Lower leg skin (tissue), 4 donors: ENCODE results near the gene NDRG3. TPM values are rescaled to one million over a fixed set of nuclear protein-coding genes. Genes with fewer than 3 reads are reported as not detected.
A peak's percentile ranks its signal among the peaks of the same experiment; 100 is the strongest.

Source experiments
- DNase-seq, 2 donors: peaks; one replicate each; pipeline ENCODE4 v3.0.0-alpha.2; 2019; ENCODE audit warnings: low spot score in 2 of 2
- H3K4me3 ChIP-seq: fragments of 200-600 bp; sonication (generic); 2 replicates; pipeline ENCODE4 v1.5.1; 2017; ENCODE audit warnings: mild to moderate bottlenecking, low read depth; ENCODE audit not compliant: poor library complexity, severe bottlenecking
- POLR2A ChIP-seq, 2 donors: fragments of 450-650 bp; IDR thresholded peaks; one replicate each; pipeline ENCODE4 v1.6.1; 2016 to 2017; ENCODE audit warnings: antibody characterized with exemption in 2 of 2, mild to moderate bottlenecking in 1 of 2, moderate library complexity in 1 of 2
- WGBS, 2 donors: methylation state at CpG; one replicate each; pipeline ENCODE4 v1.1.5; 2018; 5-methylcytosine and 5-hydroxymethylcytosine counted together
- intact Hi-C: fragments of 100-400 bp; cut with DNase I; formaldehyde crosslinking; loops from one replicate; pipeline ENCODE4 v1.15.0; 2023; ENCODE audit warnings: low total_unique reads
- total RNA-seq, 4 donors: library from RNA; depleted of rRNA; stranded (reverse); fragments of >200 nt; gene quantifications; one replicate each; pipeline ENCODE4 v1.1.0, GENCODE V29; 2016
- TF ChIP-seq, protein P1 (sequence below), 3 donors: fragments of 450-650 bp; IDR thresholded peaks; one replicate each; pipeline ENCODE4 v1.5.1; 2016; ENCODE audit warnings: antibody characterized with exemption in 3 of 3, mild to moderate bottlenecking in 3 of 3, moderate library complexity in 2 of 3

Gene NDRG3
- total RNA-seq, 4 donors from 2014 or later: 16.6 to 21.8 (median 19.8) TPM

DNA sequence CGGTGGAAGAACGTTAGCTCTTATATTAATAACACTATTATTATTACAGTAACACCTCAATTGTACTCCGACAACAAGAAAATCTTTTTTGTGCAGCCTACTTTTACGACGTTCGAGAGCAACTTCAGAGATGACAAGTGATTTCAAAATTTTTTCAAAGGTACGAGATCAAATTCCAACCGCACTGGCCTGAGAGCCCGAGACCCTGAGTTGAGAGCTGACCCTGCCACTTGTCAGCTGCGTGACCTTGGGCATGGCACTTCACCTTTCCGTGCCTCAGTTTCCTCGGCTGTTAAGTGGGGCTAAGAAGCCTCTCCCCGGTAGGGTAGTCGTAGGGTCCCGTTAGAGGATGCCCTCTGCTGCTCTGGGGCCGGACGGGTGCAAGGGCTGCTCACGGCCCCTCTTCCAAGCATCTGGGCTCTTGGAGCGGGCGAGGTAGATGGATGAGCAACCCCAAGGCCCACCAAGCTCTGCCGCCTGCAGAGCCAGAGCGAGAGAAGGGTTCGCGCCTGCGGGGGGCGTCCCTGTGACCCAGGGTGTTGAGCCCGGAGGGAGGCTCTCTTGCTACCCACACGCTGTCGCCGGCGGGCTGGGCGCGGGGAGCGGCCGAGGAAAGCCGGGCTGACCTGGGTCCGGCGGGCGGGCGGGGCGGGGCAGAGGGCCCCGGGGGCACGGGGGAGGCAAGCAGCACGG, 510 bp downstream of the NDRG3 start:
- intact Hi-C loops: no loop called here
- TF ChIP-seq, protein P1, sequence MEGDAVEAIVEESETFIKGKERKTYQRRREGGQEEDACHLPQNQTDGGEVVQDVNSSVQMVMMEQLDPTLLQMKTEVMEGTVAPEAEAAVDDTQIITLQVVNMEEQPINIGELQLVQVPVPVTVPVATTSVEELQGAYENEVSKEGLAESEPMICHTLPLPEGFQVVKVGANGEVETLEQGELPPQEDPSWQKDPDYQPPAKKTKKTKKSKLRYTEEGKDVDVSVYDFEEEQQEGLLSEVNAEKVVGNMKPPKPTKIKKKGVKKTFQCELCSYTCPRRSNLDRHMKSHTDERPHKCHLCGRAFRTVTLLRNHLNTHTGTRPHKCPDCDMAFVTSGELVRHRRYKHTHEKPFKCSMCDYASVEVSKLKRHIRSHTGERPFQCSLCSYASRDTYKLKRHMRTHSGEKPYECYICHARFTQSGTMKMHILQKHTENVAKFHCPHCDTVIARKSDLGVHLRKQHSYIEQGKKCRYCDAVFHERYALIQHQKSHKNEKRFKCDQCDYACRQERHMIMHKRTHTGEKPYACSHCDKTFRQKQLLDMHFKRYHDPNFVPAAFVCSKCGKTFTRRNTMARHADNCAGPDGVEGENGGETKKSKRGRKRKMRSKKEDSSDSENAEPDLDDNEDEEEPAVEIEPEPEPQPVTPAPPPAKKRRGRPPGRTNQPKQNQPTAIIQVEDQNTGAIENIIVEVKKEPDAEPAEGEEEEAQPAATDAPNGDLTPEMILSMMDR (IDR thresholded peaks at IDR 0.05): no peak
- TF ChIP-seq POLR2A (IDR thresholded peaks at IDR 0.05): no peak
- no peak for DNase-seq
- 2 to 3% methylated on average over 30 to 39 of the region's 44 CpGs for WGBS, 2 donors
- H3K4me3 ChIP-seq: peak overlapping the region; percentile 59

DNA sequence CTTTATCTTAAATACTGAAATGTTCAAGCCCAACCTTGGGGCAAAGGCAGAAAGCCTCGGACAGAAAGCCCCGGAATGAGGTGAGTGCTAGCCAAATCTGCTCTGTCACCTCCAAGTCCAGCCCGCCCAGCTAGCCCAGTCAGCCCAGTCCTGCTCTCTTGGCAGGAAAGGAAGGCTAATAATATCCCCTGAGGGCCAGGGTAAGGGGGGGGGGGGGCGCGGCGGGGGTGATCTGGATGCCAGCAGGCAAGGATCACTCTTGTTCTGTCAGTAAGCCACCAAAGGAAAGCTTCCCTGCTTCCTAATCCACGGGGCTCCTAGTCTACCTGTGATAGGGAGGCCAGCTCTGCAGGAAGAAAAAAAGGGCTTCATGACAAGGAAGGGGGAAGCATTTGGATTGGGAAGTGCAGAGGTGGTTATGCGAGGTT, 1.1 kb downstream of the NDRG3 start:
- DNase-seq: no peak
- H3K4me3 ChIP-seq: no peak overlapping the region
- 8 to 10% methylated on average over 5 to 8 of the region's 8 CpGs for WGBS, 2 donors
- TF ChIP-seq POLR2A (IDR thresholded peaks at IDR 0.05): no peak
- TF ChIP-seq, protein P1 (IDR thresholded peaks at IDR 0.05): no peak
- intact Hi-C loops: no loop called here

DNA sequence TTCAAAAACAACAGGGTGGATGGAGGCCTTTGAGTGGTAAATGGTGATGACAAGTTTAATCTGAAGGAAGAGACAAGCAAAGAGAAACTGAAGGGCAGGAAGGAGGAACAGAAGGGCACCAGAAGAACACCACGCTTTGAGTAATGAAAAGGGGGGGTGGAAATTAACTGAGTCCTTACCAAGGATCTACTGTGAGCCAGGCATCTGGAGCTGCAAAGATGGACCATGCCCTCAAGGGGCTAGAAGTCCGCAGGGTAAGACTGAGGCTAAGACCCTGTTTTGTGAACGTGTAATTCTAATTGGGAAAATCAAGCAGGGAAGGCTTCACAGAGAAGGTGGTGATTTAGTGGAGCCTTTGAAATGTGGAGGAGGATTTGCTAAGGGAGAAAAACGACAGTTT, 1.6 kb downstream of the NDRG3 start:
- TF ChIP-seq, protein P1 (IDR thresholded peaks at IDR 0.05): no peak
- no peak for TF ChIP-seq POLR2A (IDR thresholded peaks at IDR 0.05)
- no peak for DNase-seq
- intact Hi-C loops: no loop called here
- 66 to 67% methylated on average over 4 of the region's 4 CpGs for WGBS, 2 donors
- no peak overlapping the region for H3K4me3 ChIP-seq

DNA sequence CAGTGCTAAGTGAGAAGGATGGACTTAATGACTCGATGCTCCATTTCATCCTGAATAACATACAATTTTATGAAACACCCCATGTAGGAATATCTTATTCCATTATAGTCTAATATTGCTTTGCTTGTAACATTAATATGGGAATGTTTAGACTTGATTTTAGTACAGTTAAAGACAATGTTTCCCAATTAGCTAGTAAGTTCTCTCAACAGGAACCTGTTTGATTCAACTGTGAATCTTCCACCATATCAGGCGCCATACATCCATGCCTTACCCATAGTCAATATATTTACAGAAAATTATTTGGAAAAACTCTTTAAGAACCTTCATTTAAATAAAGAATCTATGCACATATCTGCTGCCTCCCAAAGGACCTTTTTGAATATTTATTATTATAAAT, 3.3 kb downstream of the NDRG3 start:
- intact Hi-C loops: no loop called here
- WGBS, 2 donors: 92 to 98% methylated on average over 2 of the region's 2 CpGs
- no peak for DNase-seq
- H3K4me3 ChIP-seq: no peak overlapping the region
- TF ChIP-seq POLR2A (IDR thresholded peaks at IDR 0.05): no peak
- TF ChIP-seq, protein P1 (IDR thresholded peaks at IDR 0.05): no peak

DNA sequence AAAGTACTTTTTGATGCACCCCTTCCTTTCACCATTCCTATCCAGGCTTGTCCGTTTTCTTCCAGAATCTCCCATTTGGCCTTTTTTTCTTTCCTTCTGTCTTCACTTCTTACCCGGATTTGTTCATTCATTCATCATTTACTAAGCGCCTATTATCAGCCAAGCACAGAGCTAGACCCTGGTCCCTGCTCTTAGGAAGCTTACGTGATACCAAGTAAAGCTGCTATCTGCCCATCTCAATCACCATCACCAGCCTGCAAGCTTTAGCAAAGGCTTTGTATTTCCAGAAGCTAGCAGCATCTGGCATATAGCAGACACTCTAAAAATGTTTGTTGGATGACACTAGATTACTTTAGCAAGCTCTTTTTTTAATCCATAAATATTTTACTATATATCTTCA, 4.8 kb downstream of the NDRG3 start:
- intact Hi-C loops: no loop called here
- TF ChIP-seq POLR2A (IDR thresholded peaks at IDR 0.05): no peak
- TF ChIP-seq, protein P1 (IDR thresholded peaks at IDR 0.05): no peak
- no peak for DNase-seq
- H3K4me3 ChIP-seq: no peak overlapping the region
- WGBS, 2 donors: 76 to 77% methylated on average over 4 of the region's 4 CpGs

DNA sequence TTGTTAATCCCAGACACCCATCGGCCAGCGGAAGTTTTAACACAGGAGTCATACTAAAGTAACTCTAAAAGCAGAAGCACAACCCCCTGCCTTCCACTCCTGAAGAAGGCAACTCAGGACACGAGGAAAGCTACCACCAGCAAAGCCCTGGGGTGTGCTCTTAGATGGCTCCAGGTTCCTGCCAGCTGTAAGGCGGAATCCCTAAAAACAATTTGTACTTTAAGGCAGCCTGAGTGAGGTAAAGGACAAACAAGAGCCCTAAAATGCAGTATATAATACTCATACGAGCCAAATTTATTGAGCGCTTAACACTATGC, 8.7 kb downstream of the NDRG3 start:
- intact Hi-C loops: no loop called here
- TF ChIP-seq, protein P1 (IDR thresholded peaks at IDR 0.05): no peak
- TF ChIP-seq POLR2A (IDR thresholded peaks at IDR 0.05): no peak
- no peak for DNase-seq
- H3K4me3 ChIP-seq: no peak overlapping the region
- WGBS, 2 donors: 89 to 91% methylated on average over 6 of the region's 6 CpGs
